SK-N-SH treated with all-trans-retinoic acid at 6 μM for 48 hours (cell line): ENCODE measurements around the gene ZNF217.

ENCODE experiments used
- ARNTL ChIP-seq: fragments of 450-650 bp; formaldehyde crosslinking; IDR thresholded peaks from 2 replicates; pipeline ENCODE4 v1.5.0; 2020; ENCODE audit warnings: low read depth, mild to moderate bottlenecking, moderate library complexity, borderline replicate concordance
- CREB5 ChIP-seq: fragments of 250-450 bp; sonication (Bioruptor Pico); IDR thresholded peaks from 2 replicates; pipeline ENCODE4 v1.5.1; 2020; ENCODE audit warnings: low read depth, mild to moderate bottlenecking, moderate library complexity
- CSRNP3 ChIP-seq: fragments of 250-450 bp; sonication (Bioruptor Pico); IDR thresholded peaks from 2 replicates; pipeline ENCODE4 v1.5.1; 2021; ENCODE audit warnings: mild to moderate bottlenecking, moderate library complexity
- ISL1 ChIP-seq: fragments of 250-450 bp; sonication (Bioruptor Pico); IDR thresholded peaks from 2 replicates; pipeline ENCODE4 v2.1.2; 2022; ENCODE audit warnings: mild to moderate bottlenecking, moderate library complexity
- OSR1 ChIP-seq: fragments of 250-450 bp; sonication (Bioruptor Pico); IDR thresholded peaks from 2 replicates; pipeline ENCODE4 v1.8.0; 2022; ENCODE audit warnings: moderate library complexity, mild to moderate bottlenecking, inconsistent platforms
- RARB ChIP-seq: fragments of 250-450 bp; sonication (Bioruptor Pico); IDR thresholded peaks from 2 replicates; pipeline ENCODE4 v1.8.0; 2021; ENCODE audit warnings: mild to moderate bottlenecking, moderate library complexity
- SNAI2 ChIP-seq: fragments of 250-450 bp; sonication (Bioruptor Pico); IDR thresholded peaks from 2 replicates; pipeline ENCODE4 v1.5.0; 2020; ENCODE audit warnings: mild to moderate bottlenecking, moderate library complexity
- TOX ChIP-seq: fragments of 250-450 bp; sonication (Bioruptor Pico); IDR thresholded peaks from 2 replicates; pipeline ENCODE4 v1.8.0; 2021; ENCODE audit warnings: mild to moderate bottlenecking, moderate library complexity, borderline replicate concordance
- ZC3H10 ChIP-seq: fragments of 250-450 bp; sonication (Bioruptor Pico); IDR thresholded peaks from 2 replicates; pipeline ENCODE4 v1.5.1; 2021; ENCODE audit warnings: mild to moderate bottlenecking, moderate library complexity
- ZFP3 ChIP-seq: fragments of 250-450 bp; sonication (Bioruptor Pico); IDR thresholded peaks from 2 replicates; pipeline ENCODE4 v1.5.0; 2020; ENCODE audit warnings: mild to moderate bottlenecking, moderate library complexity
- ZFP30 ChIP-seq: fragments of 450-650 bp; formaldehyde crosslinking; IDR thresholded peaks from 2 replicates; pipeline ENCODE4 v1.5.0; 2022; ENCODE audit warnings: mild to moderate bottlenecking, moderate library complexity
- ZNF565 ChIP-seq: fragments of 450-650 bp; formaldehyde crosslinking; conservative IDR thresholded peaks from 2 replicates; pipeline ENCODE4 v1.5.0; 2020; ENCODE audit warnings: low read depth, mild to moderate bottlenecking, moderate library complexity
- ZNF70 ChIP-seq: fragments of 450-650 bp; formaldehyde crosslinking; IDR thresholded peaks from 2 replicates; pipeline ENCODE4 v1.5.0; 2020; ENCODE audit warnings: mild to moderate bottlenecking, moderate library complexity

GRCh38 chr20:53594068-53595017 is 704 bp upstream of the ZNF217 start:
- TF ChIP-seq SNAI2 (CRISPR knock-in tag) (no peak), TOX (CRISPR knock-in tag) (no peak), ZFP3 (no peak), OSR1 (CRISPR knock-in tag) (no peak), CSRNP3 (CRISPR knock-in tag) (no peak), ZNF70 (CRISPR knock-in tag) (no peak), ISL1 (no peak), RARB (no peak), CREB5 (CRISPR knock-in tag) (no peak), ZC3H10 (CRISPR knock-in tag) (no peak), ZFP30 (CRISPR knock-in tag) (no peak), ZNF565 (CRISPR knock-in tag) (no peak), ARNTL (CRISPR knock-in tag) (no peak)
